ENCODE measurements around the gene GSPT1.
"Not testable (repeated sequence)": the region's sequence is repeated elsewhere in the genome, so short reads cannot be mapped to it uniquely, and the experiment has no call there.

GSPT1 gene

GRCh38 chr16:11915644-11916523, at the start of gene GSPT1:
TSS of gene GSPT1 (minus strand) at chr16:11915956. CDS start at chr16:11915720, 236 bp downstream.
- peak; percentile 96 for DNase-seq (ENCODE audit: low read depth)
- no peak for TF ChIP-seq CTCF (conservative IDR thresholded peaks at IDR 0.05; ENCODE audit: control insufficient read depth, insufficient read depth, low read depth, low read length)
- peak within 1 kb of the TSS; percentile 92 for H3K4me3 ChIP-seq (ENCODE audit: control insufficient read depth, low read depth, low read length)

DNA sequence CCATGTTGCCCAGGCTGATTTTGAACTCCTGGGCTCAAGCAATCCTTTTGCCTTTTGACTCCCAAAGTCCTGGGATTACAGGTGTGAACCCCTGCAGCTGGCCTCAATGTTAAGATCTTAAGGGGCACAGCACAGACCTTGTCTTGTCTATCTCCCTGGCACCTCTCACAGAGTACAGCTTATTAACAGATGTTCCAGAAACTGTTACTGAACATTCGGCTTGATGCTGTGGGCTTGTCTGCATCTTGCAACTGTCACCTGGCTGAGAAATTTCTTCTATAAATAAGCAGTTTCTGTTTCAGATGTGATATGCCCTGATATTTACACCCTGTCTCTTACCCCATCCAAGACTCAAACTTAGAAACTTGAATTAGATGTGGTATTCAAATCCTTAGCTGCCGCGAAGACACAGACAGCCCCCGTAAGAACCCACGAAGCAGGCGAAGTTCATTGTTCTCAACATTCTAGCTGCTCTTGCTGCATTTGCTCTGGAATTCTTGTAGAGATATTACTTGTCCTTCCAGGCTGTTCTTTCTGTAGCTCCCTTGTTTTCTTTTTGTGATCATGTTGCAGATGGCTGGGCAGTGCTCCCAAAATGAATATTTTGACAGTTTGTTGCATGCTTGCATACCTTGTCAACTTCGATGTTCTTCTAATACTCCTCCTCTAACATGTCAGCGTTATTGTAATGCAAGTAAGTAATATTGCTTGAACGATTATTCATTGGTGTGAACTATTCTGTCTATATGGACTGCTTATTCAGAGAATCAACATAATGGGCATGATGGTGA, 49.2 kb upstream of the GSPT1 start, which contains the start of gene TNFRSF17:
Gene TNFRSF17, plus strand, starts transcription at position 450 of the 791 bp plus-strand sequence. Its CDS starts 115 bp downstream, at position 565.
- no peak for TF ChIP-seq CTCF (conservative IDR thresholded peaks at IDR 0.05; ENCODE audit: control insufficient read depth, insufficient read depth, low read depth, low read length)
- peak; percentile 21 for DNase-seq (ENCODE audit: low read depth)
- H3K4me3 ChIP-seq (ENCODE audit: control insufficient read depth, low read depth, low read length): no peak within 1 kb of the TSS

GRCh38 chr16:11963706-11964105, 48.0 kb upstream of the GSPT1 start:
- DNase-seq (ENCODE audit: low read depth): no peak
- no peak for TF ChIP-seq CTCF (conservative IDR thresholded peaks at IDR 0.05; ENCODE audit: control insufficient read depth, insufficient read depth, low read depth, low read length)
- H3K4me3 ChIP-seq (ENCODE audit: control insufficient read depth, low read depth, low read length): no peak overlapping the region

GRCh38 chr16:11962978-11963377, 47.2 kb upstream of the GSPT1 start:
- not testable (repeated sequence) for DNase-seq (ENCODE audit: low read depth); H3K4me3 ChIP-seq (ENCODE audit: control insufficient read depth, low read depth, low read length)

- not testable (repeated sequence) for H3K4me3 ChIP-seq (ENCODE audit: control insufficient read depth, low read depth, low read length); DNase-seq (ENCODE audit: low read depth)
Measured at GRCh38 chr16:11962457-11962856, 46.7 kb upstream of the GSPT1 start.

DNA sequence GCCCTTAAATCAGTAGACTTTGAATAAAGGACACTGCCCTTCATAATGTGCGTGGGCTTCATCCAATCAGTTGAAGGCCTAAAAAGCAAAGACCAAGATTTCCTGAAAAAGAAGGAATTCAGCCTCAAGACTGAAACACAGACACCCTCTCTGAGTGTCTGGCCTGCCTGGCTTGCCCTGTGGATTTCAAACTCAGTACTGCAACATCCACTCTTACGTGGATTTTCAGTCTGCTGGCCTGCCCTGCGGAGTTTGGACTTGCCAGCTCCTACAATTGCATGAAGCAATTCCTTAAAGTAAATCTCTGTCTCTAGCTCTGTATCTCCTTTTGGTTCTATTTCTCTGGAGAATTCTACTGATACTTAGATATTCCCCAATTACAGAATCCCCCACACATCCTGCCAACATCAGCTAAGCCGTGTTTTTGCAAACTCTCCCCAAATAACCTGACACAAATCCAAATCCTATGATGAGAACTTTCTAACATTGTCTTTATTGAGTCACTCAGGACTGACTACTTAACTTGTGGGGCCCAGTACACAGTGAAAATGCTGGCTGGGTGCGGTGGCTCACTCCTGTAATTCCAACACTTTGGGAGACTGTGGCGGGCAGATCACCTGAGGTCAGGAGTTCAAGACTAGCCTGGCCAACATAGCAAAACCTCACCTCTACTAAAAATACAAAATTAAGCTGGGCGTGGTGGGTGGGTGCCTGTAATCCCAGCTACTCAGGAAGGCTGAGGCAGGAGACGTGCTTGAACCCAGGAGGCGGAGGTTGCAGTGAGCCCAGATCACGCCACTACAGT, 42.0 kb upstream of the GSPT1 start:
- TF ChIP-seq CTCF (conservative IDR thresholded peaks at IDR 0.05; ENCODE audit: control insufficient read depth, insufficient read depth, low read depth, low read length): no peak
- peak; percentile 74 for DNase-seq (ENCODE audit: low read depth)
- H3K4me3 ChIP-seq (ENCODE audit: control insufficient read depth, low read depth, low read length): no peak overlapping the region

- no peak overlapping the region for H3K4me3 ChIP-seq (ENCODE audit: control insufficient read depth, low read depth, low read length)
- DNase-seq (ENCODE audit: low read depth): no peak
- TF ChIP-seq CTCF (conservative IDR thresholded peaks at IDR 0.05; ENCODE audit: control insufficient read depth, insufficient read depth, low read depth, low read length): no peak
Measured at GRCh38 chr16:11956558-11956957, 40.8 kb upstream of the GSPT1 start.

All from fibroblast of mammary gland (primary cell).